Hepatocyte (in vitro differentiated cells): ENCODE data around the gene SLAMF8. TPM values are rescaled to one million over a fixed set of nuclear protein-coding genes. Genes with fewer than 3 reads are reported as not detected.

Experiments
- DNase-seq: peaks from one replicate; pipeline ENCODE4 v3.0.0-alpha.2; 2016; ENCODE audit warnings: low spot score
- H2AFZ ChIP-seq: fragments of 200-600 bp; sonication (generic); 2 replicates; pipeline ENCODE4 v1.6.0; 2016; ENCODE audit warnings: antibody characterized with exemption, mild to moderate bottlenecking
- H3K27ac ChIP-seq: fragments of 200-600 bp; sonication (generic); 2 replicates; pipeline ENCODE4 v1.5.1; 2016; ENCODE audit warnings: mild to moderate bottlenecking
- H3K27me3 ChIP-seq: fragments of 200-600 bp; sonication (generic); 2 replicates; pipeline ENCODE4 v1.6.1; 2016
- H3K36me3 ChIP-seq: fragments of 200-600 bp; sonication (generic); replicated peaks from 2 replicates; pipeline ENCODE4 v1.5.1; 2016; ENCODE audit warnings: low read depth; ENCODE audit not compliant: insufficient read depth
- H3K4me1 ChIP-seq: fragments of 200-600 bp; sonication (generic); 2 replicates; pipeline ENCODE4 v1.5.1; 2016; ENCODE audit warnings: mild to moderate bottlenecking, moderate library complexity; ENCODE audit not compliant: insufficient read depth
- H3K4me2 ChIP-seq: fragments of 200-600 bp; sonication (generic); 2 replicates; pipeline ENCODE4 v1.6.0; 2016
- H3K4me3 ChIP-seq: fragments of 200-600 bp; sonication (generic); 2 replicates; pipeline ENCODE4 v1.5.1; 2016; ENCODE audit warnings: mild to moderate bottlenecking
- H3K79me2 ChIP-seq: fragments of 200-600 bp; sonication (generic); 2 replicates; pipeline ENCODE4 v1.6.0; 2017; ENCODE audit warnings: mild to moderate bottlenecking
- H3K9me2 ChIP-seq: fragments of 200-600 bp; sonication (generic); replicated peaks from 2 replicates; pipeline ENCODE4 v1.6.0; 2017; ENCODE audit warnings: mild to moderate bottlenecking; ENCODE audit not compliant: insufficient read depth
- H3K9me3 ChIP-seq: fragments of 200-600 bp; sonication (generic); 2 replicates; pipeline ENCODE4 v1.5.1; 2016; ENCODE audit warnings: low read depth, mild to moderate bottlenecking
- H4K20me1 ChIP-seq: fragments of 200-600 bp; sonication (generic); 2 replicates; pipeline ENCODE4 v1.6.0; 2016; ENCODE audit warnings: mild to moderate bottlenecking; ENCODE audit not compliant: insufficient read depth, poor library complexity, severe bottlenecking
- CTCF ChIP-seq: fragments of 200-600 bp; sonication (generic); IDR thresholded peaks from 2 replicates; pipeline ENCODE4 v1.5.1; 2016; ENCODE audit warnings: antibody characterized with exemption, mild to moderate bottlenecking; ENCODE audit not compliant: poor library complexity
- EZH2 ChIP-seq: fragments of 200-600 bp; sonication (generic); IDR thresholded peaks from 2 replicates; pipeline ENCODE4 v1.6.1; 2016; ENCODE audit warnings: antibody characterized with exemption, mild to moderate bottlenecking, borderline replicate concordance
- EZH2phosphoT487 ChIP-seq: fragments of 200-600 bp; sonication (generic); IDR thresholded peaks from one replicate; pipeline ENCODE4 v1.6.1; 2018; ENCODE audit warnings: antibody characterized with exemption, mild to moderate bottlenecking, low read depth, moderate library complexity; ENCODE audit not compliant: unreplicated experiment, severe bottlenecking
- WGBS: methylation state at CpG from one replicate; pipeline ENCODE4 v1.1.6; 2016; ENCODE audit warnings: low lambda C conversion rate; ENCODE audit errors: missing lambda C conversion rate; 5-methylcytosine and 5-hydroxymethylcytosine counted together
- polyA plus RNA-seq: library from polyadenylated mRNA; unstranded; fragments of >200 nt; fragmentation: Nextera tagmentation; extraction: Ambion mirVana; gene quantifications from 2 replicates; pipeline ENCODE4 v1.2.1, GENCODE V29; 2016
- small RNA-seq: library from RNA; depleted of rRNA; stranded (forward); fragments of <200 nt; gene quantifications from one replicate; pipeline ENCODE3, GENCODE V24; 2014
- total RNA-seq: library from RNA; depleted of rRNA; stranded (reverse); fragments of >200 nt; gene quantifications from 2 replicates; pipeline ENCODE4 v1.2.3, GENCODE V29; 2014

Gene SLAMF8
- total and polyA plus RNA-seq, 2 experiments from 2014 or later: 0.57 to 0.74 TPM

GRCh38 chr1:159883134-159883533 lies 56.5 kb downstream of the SLAMF8 start:
- WGBS: 66% methylated on average over 4 of the region's 4 CpGs
- Histone ChIP-seq H2AFZ (no peak overlapping the region), H3K4me2 (no peak overlapping the region), H3K27me3 (no peaks in the 10 kb centered on the region), H3K36me3 (no peaks in the 10 kb centered on the region), H3K79me2 (no peaks in the 10 kb centered on the region), H3K9me3 (no peaks in the 10 kb centered on the region), H3K9me2 (no peaks in the 10 kb centered on the region), H3K27ac (no peak overlapping the region), H3K4me3 (no peak overlapping the region), H3K4me1 (peaks cover 2% of the 10 kb centered on the region), H4K20me1 (no peaks in the 10 kb centered on the region)
- TF ChIP-seq CTCF (no peak), EZH2phosphoT487 (no peak), EZH2 (no peak)
- DNase-seq: no peak

GRCh38 chr1:159884296-159884695 lies 57.6 kb downstream of the SLAMF8 start:
- H3K4me3 ChIP-seq: no peak overlapping the region
- H2AFZ ChIP-seq: no peak overlapping the region
- H3K79me2 ChIP-seq: no peaks in the 10 kb centered on the region
- H4K20me1 ChIP-seq: no peaks in the 10 kb centered on the region
- H3K36me3 ChIP-seq: no peaks in the 10 kb centered on the region
- no peak overlapping the region for H3K27ac ChIP-seq
- 76% methylated on average over 8 of the region's 8 CpGs for WGBS
- TF ChIP-seq EZH2: no peak
- no peak for TF ChIP-seq EZH2phosphoT487
- TF ChIP-seq CTCF: no peak
- no peaks in the 10 kb centered on the region for H3K9me3 ChIP-seq
- DNase-seq: no peak
- peaks cover 2% of the 10 kb centered on the region for H3K4me1 ChIP-seq
- no peaks in the 10 kb centered on the region for H3K9me2 ChIP-seq
- H3K27me3 ChIP-seq: no peaks in the 10 kb centered on the region
- H3K4me2 ChIP-seq: no peak overlapping the region

Small RNAs within 50 kb of the gene (small RNA-seq; reads per million reads assigned to genes)
- not detected for gene RF00570

Other genes starting within 250 kb of the SLAMF8 start
- gene APCS, start 239.0 kb upstream of the SLAMF8 start, total RNA-seq: 1.2 TPM in 1 of 2 replicates, not detected in the other
- gene APCS, start 239.0 kb upstream of the SLAMF8 start, polyA plus RNA-seq: 0.68 and 4.0 TPM in 2 replicates
- gene CRP, start 112.3 kb upstream of the SLAMF8 start, total RNA-seq: not detected in 2 replicates
- gene CRP, start 112.3 kb upstream of the SLAMF8 start, polyA plus RNA-seq: not detected in 2 replicates
- 17.2 and 22.8 TPM in 2 replicates for gene DUSP23, start 45.9 kb upstream of the SLAMF8 start, total RNA-seq
- 39.5 and 44.6 TPM in 2 replicates for gene DUSP23, start 45.9 kb upstream of the SLAMF8 start, polyA plus RNA-seq
- not detected in 2 replicates for gene FCRL6, start 24.5 kb upstream of the SLAMF8 start, total RNA-seq
- not detected in 2 replicates for gene FCRL6, start 24.5 kb upstream of the SLAMF8 start, polyA plus RNA-seq
- 0.33 TPM in 1 of 2 replicates, not detected in the other for gene VSIG8, start 35.8 kb downstream of the SLAMF8 start, total RNA-seq
- 0.13 and 0.38 TPM in 2 replicates for gene VSIG8, start 35.8 kb downstream of the SLAMF8 start, polyA plus RNA-seq
- gene CFAP45, start 73.3 kb downstream of the SLAMF8 start, total RNA-seq: 0.43 TPM in 1 of 2 replicates, not detected in the other
- not detected in 2 replicates for gene CFAP45, start 73.3 kb downstream of the SLAMF8 start, polyA plus RNA-seq
- gene TAGLN2, start 98.6 kb downstream of the SLAMF8 start, total RNA-seq: 122 and 124 TPM in 2 replicates
- 284 and 292 TPM in 2 replicates for gene TAGLN2, start 98.6 kb downstream of the SLAMF8 start, polyA plus RNA-seq
- gene IGSF9, start 118.7 kb downstream of the SLAMF8 start, total RNA-seq: 5.3 and 8.2 TPM in 2 replicates
- 22.5 and 25.4 TPM in 2 replicates for gene IGSF9, start 118.7 kb downstream of the SLAMF8 start, polyA plus RNA-seq
- not detected in 2 replicates for gene SLAMF9, start 127.4 kb downstream of the SLAMF8 start, total RNA-seq
- gene SLAMF9, start 127.4 kb downstream of the SLAMF8 start, polyA plus RNA-seq: not detected in 2 replicates
- 9.0 and 10.5 TPM in 2 replicates for gene PIGM, start 205.1 kb downstream of the SLAMF8 start, total RNA-seq
- 5.9 and 6.3 TPM in 2 replicates for gene PIGM, start 205.1 kb downstream of the SLAMF8 start, polyA plus RNA-seq
- not detected in 2 replicates for gene KCNJ10, start 243.3 kb downstream of the SLAMF8 start, total RNA-seq
- gene KCNJ10, start 243.3 kb downstream of the SLAMF8 start, polyA plus RNA-seq: not detected in 2 replicates